Measurements from ENCODE around the gene F5. TPM values are rescaled to one million over a fixed set of nuclear protein-coding genes. Genes with fewer than 3 reads are reported as not detected.

F5 gene
- total and polyA plus RNA-seq, 2 of the 13 experiments (the other 11 are each of a cell fraction or from before 2014, with no cell fraction given) = 38.3 to 64.0 TPM

DNA sequence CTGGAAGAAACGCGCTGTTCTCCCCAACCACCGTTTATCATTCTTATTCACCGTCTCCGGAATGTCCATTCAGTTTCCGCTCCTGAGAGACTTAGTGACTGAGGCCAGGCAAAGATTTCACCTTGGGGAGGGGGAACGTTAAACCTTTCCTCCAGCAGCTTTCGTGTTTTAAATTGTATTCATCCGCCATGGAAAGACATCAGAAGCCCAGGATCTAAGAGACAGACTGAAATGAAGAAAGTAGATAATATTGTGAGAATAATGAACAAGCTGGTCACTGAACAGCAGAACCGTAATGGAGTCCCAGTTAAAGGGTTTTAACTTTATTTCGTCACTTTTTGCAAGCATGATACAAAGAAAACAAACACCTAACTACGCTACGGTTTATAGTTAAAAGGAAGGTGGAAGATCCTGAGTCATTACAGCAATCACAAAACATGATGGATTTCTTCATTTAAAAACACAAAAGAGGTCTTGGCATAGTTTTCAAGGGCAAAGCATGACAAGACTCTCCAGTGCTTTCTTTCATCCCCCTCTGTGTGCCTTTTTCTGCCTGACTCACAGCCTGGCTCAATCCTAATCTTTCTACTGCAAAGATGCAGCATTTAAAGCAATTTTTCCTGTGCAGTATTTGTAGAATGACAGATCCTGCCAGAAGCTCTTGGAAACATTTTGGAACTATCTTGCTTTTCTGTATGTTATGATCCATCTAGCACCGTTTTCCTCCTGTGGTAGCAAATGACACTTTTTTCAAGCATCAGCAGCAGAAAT lies 99.8 kb downstream of the F5 start (continued):
- TF ChIP-seq, protein P1, sequence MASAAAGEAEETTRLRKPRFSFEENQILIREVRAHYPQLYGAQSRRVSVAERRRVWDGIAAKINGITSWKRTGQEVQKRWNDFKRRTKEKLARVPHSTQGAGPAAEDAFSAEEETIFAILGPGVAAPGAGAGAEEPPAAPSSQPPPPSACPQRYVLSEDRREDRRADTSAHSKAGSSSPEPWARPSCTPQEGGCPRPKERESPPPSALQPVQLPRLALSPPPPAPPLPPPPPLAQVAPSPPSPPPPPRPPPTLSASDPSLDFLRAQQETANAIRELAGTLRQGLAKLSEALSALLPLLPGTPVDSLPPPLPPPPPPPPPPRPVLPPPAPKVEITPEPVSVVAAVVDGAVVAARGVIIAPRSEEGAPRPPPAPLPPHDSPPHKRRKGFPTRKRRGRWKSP (CRISPR knock-in tag; IDR thresholded peaks at IDR 0.05) = no peak; the same call in 1 of the 2 replicates
- TF ChIP-seq ZNF773 (CRISPR knock-in tag; IDR thresholded peaks at IDR 0.05; ENCODE audit: borderline replicate concordance) = no peak
- no peak for TF ChIP-seq TMF1 (CRISPR knock-in tag; IDR thresholded peaks at IDR 0.05; ENCODE audit: low read depth)
- TF ChIP-seq ZNF510 (CRISPR knock-in tag; IDR thresholded peaks at IDR 0.05; ENCODE audit: low read depth) = no peak
- TF ChIP-seq ATAD3A (CRISPR knock-in tag; IDR thresholded peaks at IDR 0.05) = no peak
- no peak for TF ChIP-seq ZNF790 (CRISPR knock-in tag; IDR thresholded peaks at IDR 0.05; ENCODE audit: borderline replicate concordance)
- TF ChIP-seq ZNF569 (CRISPR knock-in tag; IDR thresholded peaks at IDR 0.05; ENCODE audit: borderline replicate concordance) = no peak
- TF ChIP-seq JUNB (CRISPR knock-in tag; IDR thresholded peaks at IDR 0.05; ENCODE audit: borderline replicate concordance) = no peak; the same call in 1 of the 2 replicates
- no peak for TF ChIP-seq U2AF2 (IDR thresholded peaks at IDR 0.05; ENCODE audit: low read depth, low read length)
- no peak for TF ChIP-seq RBM39 (IDR thresholded peaks at IDR 0.05; ENCODE audit: low read depth, low read length, poor library complexity, severe bottlenecking)
- TF ChIP-seq ZNF543 (CRISPR knock-in tag; IDR thresholded peaks at IDR 0.05) = no peak
- TF ChIP-seq, protein P2, sequence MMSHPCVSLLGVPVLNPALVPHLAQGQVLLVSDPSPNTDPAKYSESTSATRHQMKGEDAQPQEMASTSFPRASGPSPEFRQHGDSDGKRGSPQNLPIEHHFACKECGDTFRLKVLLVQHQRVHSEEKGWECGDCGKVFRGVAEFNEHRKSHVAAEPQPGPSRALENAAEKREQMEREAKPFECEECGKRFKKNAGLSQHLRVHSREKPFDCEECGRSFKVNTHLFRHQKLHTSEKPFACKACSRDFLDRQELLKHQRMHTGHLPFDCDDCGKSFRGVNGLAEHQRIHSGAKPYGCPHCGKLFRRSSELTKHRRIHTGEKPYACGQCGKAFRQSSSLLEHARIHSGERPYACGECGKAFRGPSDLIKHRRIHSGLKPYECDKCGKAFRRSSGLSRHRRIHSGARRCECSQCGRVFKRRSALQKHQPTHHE (CRISPR knock-in tag; IDR thresholded peaks at IDR 0.05; ENCODE audit: borderline replicate concordance) = no peak
- TF ChIP-seq, protein P3, sequence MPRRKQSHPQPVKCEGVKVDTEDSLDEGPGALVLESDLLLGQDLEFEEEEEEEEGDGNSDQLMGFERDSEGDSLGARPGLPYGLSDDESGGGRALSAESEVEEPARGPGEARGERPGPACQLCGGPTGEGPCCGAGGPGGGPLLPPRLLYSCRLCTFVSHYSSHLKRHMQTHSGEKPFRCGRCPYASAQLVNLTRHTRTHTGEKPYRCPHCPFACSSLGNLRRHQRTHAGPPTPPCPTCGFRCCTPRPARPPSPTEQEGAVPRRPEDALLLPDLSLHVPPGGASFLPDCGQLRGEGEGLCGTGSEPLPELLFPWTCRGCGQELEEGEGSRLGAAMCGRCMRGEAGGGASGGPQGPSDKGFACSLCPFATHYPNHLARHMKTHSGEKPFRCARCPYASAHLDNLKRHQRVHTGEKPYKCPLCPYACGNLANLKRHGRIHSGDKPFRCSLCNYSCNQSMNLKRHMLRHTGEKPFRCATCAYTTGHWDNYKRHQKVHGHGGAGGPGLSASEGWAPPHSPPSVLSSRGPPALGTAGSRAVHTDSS (CRISPR knock-in tag; conservative IDR thresholded peaks at IDR 0.05) = no peak
- no peak for TF ChIP-seq ZNF878 (CRISPR knock-in tag; IDR thresholded peaks at IDR 0.05)
- TF ChIP-seq, protein P4, sequence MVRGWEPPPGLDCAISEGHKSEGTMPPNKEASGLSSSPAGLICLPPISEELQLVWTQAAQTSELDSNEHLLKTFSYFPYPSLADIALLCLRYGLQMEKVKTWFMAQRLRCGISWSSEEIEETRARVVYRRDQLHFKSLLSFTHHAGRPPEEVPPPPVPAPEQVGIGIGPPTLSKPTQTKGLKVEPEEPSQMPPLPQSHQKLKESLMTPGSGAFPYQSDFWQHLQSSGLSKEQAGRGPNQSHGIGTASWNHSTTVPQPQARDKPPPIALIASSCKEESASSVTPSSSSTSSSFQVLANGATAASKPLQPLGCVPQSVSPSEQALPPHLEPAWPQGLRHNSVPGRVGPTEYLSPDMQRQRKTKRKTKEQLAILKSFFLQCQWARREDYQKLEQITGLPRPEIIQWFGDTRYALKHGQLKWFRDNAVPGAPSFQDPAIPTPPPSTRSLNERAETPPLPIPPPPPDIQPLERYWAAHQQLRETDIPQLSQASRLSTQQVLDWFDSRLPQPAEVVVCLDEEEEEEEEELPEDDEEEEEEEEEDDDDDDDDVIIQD (CRISPR knock-in tag; IDR thresholded peaks at IDR 0.05; ENCODE audit: low read depth) = no peak
- TF ChIP-seq REL (CRISPR knock-in tag; conservative IDR thresholded peaks at IDR 0.05) = no peak
- TF ChIP-seq, protein P5, sequence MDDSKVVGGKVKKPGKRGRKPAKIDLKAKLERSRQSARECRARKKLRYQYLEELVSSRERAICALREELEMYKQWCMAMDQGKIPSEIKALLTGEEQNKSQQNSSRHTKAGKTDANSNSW (CRISPR knock-in tag; IDR thresholded peaks at IDR 0.05; ENCODE audit: borderline replicate concordance) = no peak
- TF ChIP-seq ZNF335 (CRISPR knock-in tag; IDR thresholded peaks at IDR 0.05) = no peak
- no peak for TF ChIP-seq ZNF839 (CRISPR knock-in tag; IDR thresholded peaks at IDR 0.05; ENCODE audit: borderline replicate concordance)
- TF ChIP-seq, protein P6, sequence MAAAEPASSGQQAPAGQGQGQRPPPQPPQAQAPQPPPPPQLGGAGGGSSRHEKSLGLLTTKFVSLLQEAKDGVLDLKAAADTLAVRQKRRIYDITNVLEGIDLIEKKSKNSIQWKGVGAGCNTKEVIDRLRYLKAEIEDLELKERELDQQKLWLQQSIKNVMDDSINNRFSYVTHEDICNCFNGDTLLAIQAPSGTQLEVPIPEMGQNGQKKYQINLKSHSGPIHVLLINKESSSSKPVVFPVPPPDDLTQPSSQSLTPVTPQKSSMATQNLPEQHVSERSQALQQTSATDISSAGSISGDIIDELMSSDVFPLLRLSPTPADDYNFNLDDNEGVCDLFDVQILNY (CRISPR knock-in tag; conservative IDR thresholded peaks at IDR 0.05) = no peak
- no peak for TF ChIP-seq RFXAP (CRISPR knock-in tag; IDR thresholded peaks at IDR 0.05; ENCODE audit: borderline replicate concordance)
- TF ChIP-seq ZNF329 (CRISPR knock-in tag; IDR thresholded peaks at IDR 0.05; ENCODE audit: low read depth) = no peak
- no peak for TF ChIP-seq REXO4 (CRISPR knock-in tag; IDR thresholded peaks at IDR 0.05; ENCODE audit: borderline replicate concordance)

All from HepG2 (cell line).